Measurements from ENCODE around the gene INKA1. TPM values are rescaled to one million over a fixed set of nuclear protein-coding genes. Genes with fewer than 3 reads are reported as not detected.

Gene INKA1
- total and polyA plus RNA-seq, 2 of the 8 experiments (the other 6 are each of a cell fraction or from before 2014, with no cell fraction given): 1.3 to 4.7 TPM

- H3K4ac ChIP-seq (replicated peaks; ENCODE audit: insufficient read length, low read depth, low read length): no peak overlapping the region
- CTCF ChIA-PET (ENCODE audit: partially characterized antibody): interaction anchor here (0.6 to 2.2 kb wide), 3 partner anchors 19 to 130 kb away, joined by 3 to 7 read pairs (median 3); no protein-coding TSS in a partner anchor
These were observed 33.7 kb upstream of the INKA1 start for GRCh38 chr3:49769286-49769915.

More at GRCh38 chr3:49769286-49769915, 33.7 kb upstream of the INKA1 start:
- Histone ChIP-seq H2BK15ac (ENCODE audit: low read length) (no peak overlapping the region), H2BK12ac (ENCODE audit: low read depth, low read length) (no peak overlapping the region), H3K18ac (ENCODE audit: extremely low read depth, low read length) (no peak overlapping the region), H3K23me2 (ENCODE audit: low read depth, low read length) (no peaks in the 10 kb centered on the region; the same call in 1 of the 2 replicates), H4K20me1 (replicated peaks in 1 of 2; ENCODE audit: control insufficient read depth in 1 of 2, insufficient read depth in 2 of 2, low read length in 2 of 2) (no peaks in the 10 kb centered on the region), H4K91ac (replicated peaks; ENCODE audit: insufficient read length, low read length) (no peak overlapping the region), H3K79me2 (ENCODE audit: control insufficient read depth in 1 of 2, insufficient read depth in 2 of 2, low read length in 2 of 2) (peaks cover 6 to 77% of the 10 kb centered on the region in 2 experiments; a peak in 2 of 4 replicates), H4K5ac (ENCODE audit: insufficient read length, low read depth, low read length) (no peak overlapping the region), H3K27me3 (replicated peaks in 1 of 4; ENCODE audit: control insufficient read depth in 3 of 4, extremely low read depth in 1 of 4, insufficient read depth in 3 of 4, low read length in 3 of 4) (no peaks in the 10 kb centered on the region), H3K36me3 (ENCODE audit: control insufficient read depth in 2 of 4, insufficient read depth in 4 of 4, low read length in 3 of 4) (peaks cover 0 to 3% (median 0%) of the 10 kb centered on the region in 4 experiments; a peak in 1 of 8 replicates), H3K4me1 (replicated peaks in 1 of 4; ENCODE audit: control insufficient read depth in 3 of 4, insufficient read depth in 4 of 4, low read length in 3 of 4) (no peaks in the 10 kb centered on the region), H3K56ac (replicated peaks; ENCODE audit: insufficient read length, low read depth, low read length) (no peak overlapping the region), H3K14ac (ENCODE audit: insufficient read length) (no peak overlapping the region), H4K8ac (ENCODE audit: extremely low read depth, insufficient read depth, low read length) (no peak overlapping the region), H3K79me1 (ENCODE audit: low read depth, low read length) (peaks cover 5% of the 10 kb centered on the region), H2AFZ (ENCODE audit: low read length) (no peak overlapping the region), H2BK5ac (ENCODE audit: low read depth, low read length) (no peak overlapping the region), H2BK20ac (ENCODE audit: low read length) (no peak overlapping the region), H3K4me2 (ENCODE audit: insufficient read depth in 1 of 2, low read depth in 2 of 2, low read length in 2 of 2) (no peak overlapping the region), H2AK5ac (ENCODE audit: low read depth, low read length) (no peak overlapping the region), H3K9me3 (ENCODE audit: insufficient read depth in 2 of 2, low read depth in 1 of 2, low read length in 1 of 2) (no peaks in the 10 kb centered on the region), H3K4me3 (ENCODE audit: extremely low read depth in 1 of 4, insufficient read depth in 2 of 4, low read depth in 3 of 4, low read length in 4 of 4) (no peak overlapping the region), H3K27ac (ENCODE audit: low read depth, low read length) (no peak overlapping the region), H3K23ac (ENCODE audit: insufficient read length) (no peak overlapping the region), H2BK120ac (replicated peaks; ENCODE audit: low read depth, low read length) (no peak overlapping the region), H3K9ac (replicated peaks in 1 of 4; ENCODE audit: extremely low read depth in 1 of 4, low read depth in 3 of 4, low read length in 3 of 4) (no peak overlapping the region)
- 94% methylated on average over 3 of the region's 3 CpGs; no CpG with 5 or more reads in 1 of the 2 experiments for WGBS, 2 experiments (ENCODE audit: extremely low coverage in 1 of 2, insufficient coverage in 1 of 2, insufficient read length in 1 of 2, insufficient replicate concordance in 2 of 2, low coverage in 1 of 2, low lambda C conversion rate in 2 of 2, missing lambda C conversion rate in 1 of 2)
- POLR2A ChIA-PET (ENCODE audit: partially characterized antibody): interaction anchor here (1.7 to 2.0 kb wide), 2 partner anchors 10 to 50 kb away, joined by 6 to 8 read pairs; partner anchors contain the start of gene AMIGO3
- DNase-seq (ENCODE audit: low read depth in 1 of 2, low spot score in 2 of 2) (no peak), FAIRE-seq (no peak)
- no peak for TF ChIP-seq KDM1A (IDR thresholded peaks at IDR 0.05; ENCODE audit: borderline replicate concordance, low read length)
- no peak for TF ChIP-seq CHD2 (IDR thresholded peaks at IDR 0.05; ENCODE audit: low read length)
- no peak for TF ChIP-seq KDM4A (IDR thresholded peaks at IDR 0.05; ENCODE audit: low read depth, low read length, severe bottlenecking)
- no peak for TF ChIP-seq SAP30 (IDR thresholded peaks at IDR 0.05; ENCODE audit: insufficient read depth, insufficient replicate concordance, low read length)
- no peak for TF ChIP-seq TCF12 (IDR thresholded peaks at IDR 0.05; ENCODE audit: low read depth, low read length)
- TF ChIP-seq SUZ12 (IDR thresholded peaks at IDR 0.05; ENCODE audit: low read length): no peak
- no peak for TF ChIP-seq MAFK (IDR thresholded peaks at IDR 0.05; ENCODE audit: low read depth, low read length)
- TF ChIP-seq CBX8 (IDR thresholded peaks at IDR 0.05; ENCODE audit: borderline replicate concordance, low read depth, low read length): no peak
